ENCODE data around the gene PEX5L. TPM values are rescaled to one million over a fixed set of nuclear protein-coding genes. Genes with fewer than 3 reads are reported as not detected.

The PEX5L gene
- total RNA-seq, 1 experiment from 2014 or later: 3.2 TPM

DNA sequence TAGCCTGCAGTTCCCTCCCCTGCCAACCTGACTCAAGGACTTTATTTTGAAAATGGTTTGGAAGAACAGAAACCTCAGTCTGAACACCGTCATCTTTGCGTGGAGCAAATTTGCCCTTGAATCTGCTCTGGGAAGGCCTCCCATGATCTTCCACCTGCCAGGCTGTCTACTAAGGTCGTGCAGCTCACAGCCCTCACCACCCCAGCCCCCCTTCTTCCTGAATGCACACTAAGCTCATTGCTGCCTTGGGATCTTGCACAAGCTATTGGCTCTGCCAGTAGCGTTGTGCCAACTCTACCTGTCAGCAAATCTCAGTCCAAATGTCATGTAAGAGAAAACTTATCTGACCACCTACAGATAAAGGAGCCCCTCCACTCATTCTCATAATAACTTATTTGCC is 242.4 kb downstream of the PEX5L start (continued):
- TF ChIP-seq TEAD4 (CRISPR knock-in tag; IDR thresholded peaks at IDR 0.05): no peak
- TF ChIP-seq ESRRA (CRISPR knock-in tag; IDR thresholded peaks at IDR 0.05; ENCODE audit: borderline replicate concordance): no peak
- TF ChIP-seq, protein P1, sequence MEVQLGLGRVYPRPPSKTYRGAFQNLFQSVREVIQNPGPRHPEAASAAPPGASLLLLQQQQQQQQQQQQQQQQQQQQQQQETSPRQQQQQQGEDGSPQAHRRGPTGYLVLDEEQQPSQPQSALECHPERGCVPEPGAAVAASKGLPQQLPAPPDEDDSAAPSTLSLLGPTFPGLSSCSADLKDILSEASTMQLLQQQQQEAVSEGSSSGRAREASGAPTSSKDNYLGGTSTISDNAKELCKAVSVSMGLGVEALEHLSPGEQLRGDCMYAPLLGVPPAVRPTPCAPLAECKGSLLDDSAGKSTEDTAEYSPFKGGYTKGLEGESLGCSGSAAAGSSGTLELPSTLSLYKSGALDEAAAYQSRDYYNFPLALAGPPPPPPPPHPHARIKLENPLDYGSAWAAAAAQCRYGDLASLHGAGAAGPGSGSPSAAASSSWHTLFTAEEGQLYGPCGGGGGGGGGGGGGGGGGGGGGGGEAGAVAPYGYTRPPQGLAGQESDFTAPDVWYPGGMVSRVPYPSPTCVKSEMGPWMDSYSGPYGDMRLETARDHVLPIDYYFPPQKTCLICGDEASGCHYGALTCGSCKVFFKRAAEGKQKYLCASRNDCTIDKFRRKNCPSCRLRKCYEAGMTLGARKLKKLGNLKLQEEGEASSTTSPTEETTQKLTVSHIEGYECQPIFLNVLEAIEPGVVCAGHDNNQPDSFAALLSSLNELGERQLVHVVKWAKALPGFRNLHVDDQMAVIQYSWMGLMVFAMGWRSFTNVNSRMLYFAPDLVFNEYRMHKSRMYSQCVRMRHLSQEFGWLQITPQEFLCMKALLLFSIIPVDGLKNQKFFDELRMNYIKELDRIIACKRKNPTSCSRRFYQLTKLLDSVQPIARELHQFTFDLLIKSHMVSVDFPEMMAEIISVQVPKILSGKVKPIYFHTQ (CRISPR knock-in tag; IDR thresholded peaks at IDR 0.05): no peak
- no peak for TF ChIP-seq FOXJ3 (CRISPR knock-in tag; IDR thresholded peaks at IDR 0.05; ENCODE audit: borderline replicate concordance)
- no peak for TF ChIP-seq NR3C1 (CRISPR knock-in tag; conservative IDR thresholded peaks at IDR 0.05; ENCODE audit: low read depth)
- TF ChIP-seq MAX (CRISPR knock-in tag; IDR thresholded peaks at IDR 0.05): no peak
- TF ChIP-seq ATF1 (CRISPR knock-in tag; IDR thresholded peaks at IDR 0.05): no peak
- no peak for TF ChIP-seq ZNF138 (CRISPR knock-in tag; conservative IDR thresholded peaks at IDR 0.05)
- no peak for TF ChIP-seq IRF2 (CRISPR knock-in tag; IDR thresholded peaks at IDR 0.05; ENCODE audit: borderline replicate concordance, low read depth)

DNA sequence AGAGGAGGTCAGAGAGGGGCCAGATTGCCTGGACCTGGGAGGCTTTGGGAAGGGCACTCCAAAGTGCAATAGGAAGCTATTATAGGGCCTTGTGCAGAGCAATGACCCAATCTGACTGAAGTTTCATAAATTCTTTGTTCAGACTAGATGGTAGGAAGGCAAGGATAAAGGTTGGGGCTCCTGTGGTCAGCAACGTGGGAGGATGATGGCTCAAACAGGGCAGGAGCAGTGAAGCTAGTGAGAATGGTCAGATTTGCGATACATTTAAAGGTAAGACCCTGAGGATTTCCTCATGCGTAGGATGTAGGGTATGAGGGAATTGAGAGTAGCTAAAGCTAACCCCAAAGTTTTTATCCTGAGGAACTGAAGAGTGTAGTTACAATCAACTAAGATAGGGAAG is 244.9 kb downstream of the PEX5L start:
- H3K27me3 Mint-ChIP-seq (ENCODE audit: low read depth): no peaks in the 10 kb centered on the region
- POLR2A ChIA-PET: no interaction called here
- H3K36me3 Mint-ChIP-seq: peaks cover 8% of the 10 kb centered on the region; the same call in 1 of the 2 replicates
- peaks cover 8% of the 10 kb centered on the region; the same call in 1 of the 2 replicates for H3K9me3 Mint-ChIP-seq
- no peak for ATAC-seq
- no peak overlapping the region for H3K27ac Mint-ChIP-seq
- H3K4me3 Mint-ChIP-seq: no peak overlapping the region
- no peak for DNase-seq (ENCODE audit: low spot score)
- no peak for TF ChIP-seq NFYB (CRISPR knock-in tag; conservative IDR thresholded peaks at IDR 0.05; ENCODE audit: low read depth)
- no peak for TF ChIP-seq RELA (CRISPR knock-in tag; IDR thresholded peaks at IDR 0.05; ENCODE audit: borderline replicate concordance)
- no peak for TF ChIP-seq ZSCAN18 (CRISPR knock-in tag; IDR thresholded peaks at IDR 0.05)
- TF ChIP-seq, protein P2, sequence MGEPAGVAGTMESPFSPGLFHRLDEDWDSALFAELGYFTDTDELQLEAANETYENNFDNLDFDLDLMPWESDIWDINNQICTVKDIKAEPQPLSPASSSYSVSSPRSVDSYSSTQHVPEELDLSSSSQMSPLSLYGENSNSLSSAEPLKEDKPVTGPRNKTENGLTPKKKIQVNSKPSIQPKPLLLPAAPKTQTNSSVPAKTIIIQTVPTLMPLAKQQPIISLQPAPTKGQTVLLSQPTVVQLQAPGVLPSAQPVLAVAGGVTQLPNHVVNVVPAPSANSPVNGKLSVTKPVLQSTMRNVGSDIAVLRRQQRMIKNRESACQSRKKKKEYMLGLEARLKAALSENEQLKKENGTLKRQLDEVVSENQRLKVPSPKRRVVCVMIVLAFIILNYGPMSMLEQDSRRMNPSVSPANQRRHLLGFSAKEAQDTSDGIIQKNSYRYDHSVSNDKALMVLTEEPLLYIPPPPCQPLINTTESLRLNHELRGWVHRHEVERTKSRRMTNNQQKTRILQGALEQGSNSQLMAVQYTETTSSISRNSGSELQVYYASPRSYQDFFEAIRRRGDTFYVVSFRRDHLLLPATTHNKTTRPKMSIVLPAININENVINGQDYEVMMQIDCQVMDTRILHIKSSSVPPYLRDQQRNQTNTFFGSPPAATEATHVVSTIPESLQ (CRISPR knock-in tag; IDR thresholded peaks at IDR 0.05): no peak
- TF ChIP-seq FOXK1 (CRISPR knock-in tag; IDR thresholded peaks at IDR 0.05): no peak
- TF ChIP-seq ESRRA (CRISPR knock-in tag; IDR thresholded peaks at IDR 0.05; ENCODE audit: borderline replicate concordance): no peak
- TF ChIP-seq ZBTB21 (CRISPR knock-in tag; IDR thresholded peaks at IDR 0.05; ENCODE audit: borderline replicate concordance): no peak
- no peak for TF ChIP-seq SMAD3 (CRISPR knock-in tag; IDR thresholded peaks at IDR 0.05; ENCODE audit: borderline replicate concordance)
- no peak for TF ChIP-seq GTF2I (CRISPR knock-in tag; conservative IDR thresholded peaks at IDR 0.05)
- no peak for TF ChIP-seq NR1H2 (CRISPR knock-in tag; IDR thresholded peaks at IDR 0.05)
- TF ChIP-seq ERG (CRISPR knock-in tag; IDR thresholded peaks at IDR 0.05): no peak
- TF ChIP-seq ZNF423 (CRISPR knock-in tag; IDR thresholded peaks at IDR 0.05): no peak
- TF ChIP-seq SOX15 (CRISPR knock-in tag; IDR thresholded peaks at IDR 0.05): no peak
- TF ChIP-seq ZNF121 (CRISPR knock-in tag; IDR thresholded peaks at IDR 0.05): no peak
- no peak for TF ChIP-seq PRDM15 (CRISPR knock-in tag; IDR thresholded peaks at IDR 0.05)
- no peak for TF ChIP-seq IRF1 (CRISPR knock-in tag; IDR thresholded peaks at IDR 0.05)
- TF ChIP-seq GABPB1 (CRISPR knock-in tag; IDR thresholded peaks at IDR 0.05): no peak
- no peak for TF ChIP-seq ZMAT4 (CRISPR knock-in tag; IDR thresholded peaks at IDR 0.05)
- no peaks in the 10 kb centered on the region for H3K4me1 Mint-ChIP-seq
- CTCF ChIA-PET: no interaction called here

Data from WTC11 (cell line).